Measurements from ENCODE around the gene LRCH1.

Gene LRCH1

GRCh38 chr13:46656786-46657185, 103.8 kb downstream of the LRCH1 start:
- DNase-seq (ENCODE audit: low read depth): no peak
- TF ChIP-seq, protein P1, sequence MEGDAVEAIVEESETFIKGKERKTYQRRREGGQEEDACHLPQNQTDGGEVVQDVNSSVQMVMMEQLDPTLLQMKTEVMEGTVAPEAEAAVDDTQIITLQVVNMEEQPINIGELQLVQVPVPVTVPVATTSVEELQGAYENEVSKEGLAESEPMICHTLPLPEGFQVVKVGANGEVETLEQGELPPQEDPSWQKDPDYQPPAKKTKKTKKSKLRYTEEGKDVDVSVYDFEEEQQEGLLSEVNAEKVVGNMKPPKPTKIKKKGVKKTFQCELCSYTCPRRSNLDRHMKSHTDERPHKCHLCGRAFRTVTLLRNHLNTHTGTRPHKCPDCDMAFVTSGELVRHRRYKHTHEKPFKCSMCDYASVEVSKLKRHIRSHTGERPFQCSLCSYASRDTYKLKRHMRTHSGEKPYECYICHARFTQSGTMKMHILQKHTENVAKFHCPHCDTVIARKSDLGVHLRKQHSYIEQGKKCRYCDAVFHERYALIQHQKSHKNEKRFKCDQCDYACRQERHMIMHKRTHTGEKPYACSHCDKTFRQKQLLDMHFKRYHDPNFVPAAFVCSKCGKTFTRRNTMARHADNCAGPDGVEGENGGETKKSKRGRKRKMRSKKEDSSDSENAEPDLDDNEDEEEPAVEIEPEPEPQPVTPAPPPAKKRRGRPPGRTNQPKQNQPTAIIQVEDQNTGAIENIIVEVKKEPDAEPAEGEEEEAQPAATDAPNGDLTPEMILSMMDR (IDR thresholded peaks at IDR 0.05; ENCODE audit: control insufficient read depth, extremely low read depth, insufficient read depth): no peak
- H3K4me3 ChIP-seq (ENCODE audit: low read depth, low read length): no peak overlapping the region

GRCh38 chr13:46659413-46660065, 106.6 kb downstream of the LRCH1 start:
- TF ChIP-seq, protein P1 (IDR thresholded peaks at IDR 0.05; ENCODE audit: control insufficient read depth, extremely low read depth, insufficient read depth): no peak
- H3K4me3 ChIP-seq (ENCODE audit: low read depth, low read length): no peak overlapping the region
- no peak for DNase-seq (ENCODE audit: low read depth)

- no peak for DNase-seq (ENCODE audit: low read depth)
- H3K4me3 ChIP-seq (ENCODE audit: low read depth, low read length): no peak overlapping the region
- TF ChIP-seq, protein P1 (IDR thresholded peaks at IDR 0.05; ENCODE audit: control insufficient read depth, extremely low read depth, insufficient read depth): no peak
These were observed 107.4 kb downstream of the LRCH1 start for GRCh38 chr13:46660416-46660815.

DNA sequence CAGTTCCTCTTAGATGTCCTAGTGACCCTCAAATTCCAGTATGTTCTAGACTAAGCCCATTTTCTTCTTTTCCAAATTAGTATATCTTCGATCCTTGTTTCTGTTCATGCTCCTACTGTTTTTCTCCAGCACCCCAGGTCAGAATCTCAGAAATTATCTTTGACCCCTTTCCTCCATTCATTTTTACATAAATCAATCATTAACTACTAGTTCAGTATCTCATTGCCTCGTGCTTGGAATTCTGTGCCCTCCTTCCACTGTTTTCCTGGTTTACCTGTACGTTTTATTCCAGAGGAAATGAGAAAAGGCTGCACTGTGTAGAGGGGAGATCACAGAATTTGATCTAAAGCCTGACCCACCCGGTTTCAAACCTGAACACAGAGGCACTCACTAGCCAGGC, 107.9 kb downstream of the LRCH1 start:
- TF ChIP-seq, protein P1 (IDR thresholded peaks at IDR 0.05; ENCODE audit: control insufficient read depth, extremely low read depth, insufficient read depth): no peak
- no peak for DNase-seq (ENCODE audit: low read depth)
- no peak overlapping the region for H3K4me3 ChIP-seq (ENCODE audit: low read depth, low read length)

- TF ChIP-seq, protein P1 (IDR thresholded peaks at IDR 0.05; ENCODE audit: control insufficient read depth, extremely low read depth, insufficient read depth): no peak
- DNase-seq (ENCODE audit: low read depth): no peak
- H3K4me3 ChIP-seq (ENCODE audit: low read depth, low read length): no peak overlapping the region
These were observed 109.7 kb downstream of the LRCH1 start for GRCh38 chr13:46662690-46663089.

GRCh38 chr13:46663206-46664037, 110.5 kb downstream of the LRCH1 start:
- TF ChIP-seq, protein P1 (IDR thresholded peaks at IDR 0.05; ENCODE audit: control insufficient read depth, extremely low read depth, insufficient read depth): no peak
- DNase-seq (ENCODE audit: low read depth): no peak
- no peak overlapping the region for H3K4me3 ChIP-seq (ENCODE audit: low read depth, low read length)

Data from LNCaP clone FGC (cell line).